EH (cell line): ENCODE data around the gene SLC6A18.

Experiments used
- DNase-seq: peaks from one replicate; pipeline ENCODE4 v3.0.0-alpha.2; 2015; ENCODE audit warnings: low read depth

The SLC6A18 gene

DNA sequence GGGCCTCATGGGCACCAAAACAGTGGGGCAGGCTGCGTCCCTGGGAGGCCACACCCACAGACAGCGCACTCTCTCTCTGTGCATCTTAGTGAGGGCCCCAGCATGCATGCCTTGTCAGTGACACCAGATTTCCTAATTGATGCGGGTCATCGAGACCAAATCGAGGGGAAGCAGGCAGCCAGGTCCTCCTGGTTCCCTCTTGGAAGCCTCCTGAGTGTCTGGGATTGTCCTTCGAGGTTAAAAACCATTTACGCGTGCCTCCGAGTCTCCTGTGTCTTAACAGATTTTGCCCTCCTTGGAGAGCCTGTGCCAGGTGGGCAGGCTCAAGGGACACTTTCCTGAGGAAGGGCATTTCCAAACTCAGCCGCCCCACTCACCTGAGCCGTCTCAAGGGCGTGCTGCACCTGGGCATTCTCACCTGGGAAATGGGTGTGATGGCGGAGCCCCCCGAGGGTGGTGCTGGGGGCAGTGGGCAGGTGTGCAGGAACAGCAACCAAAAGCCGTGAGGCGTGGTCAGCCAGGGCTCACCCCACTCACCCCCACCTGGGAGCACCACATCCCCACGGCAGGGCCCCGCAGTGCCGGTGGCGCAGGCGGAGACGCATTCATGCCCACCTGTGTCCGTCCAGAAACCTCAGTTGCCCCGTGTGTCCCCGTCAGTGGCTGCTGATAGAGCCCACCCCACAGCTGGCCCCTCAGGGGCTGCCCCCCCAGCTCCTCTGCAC lies 21.1 kb upstream of the SLC6A18 start:
- DNase-seq = no peak

DNA sequence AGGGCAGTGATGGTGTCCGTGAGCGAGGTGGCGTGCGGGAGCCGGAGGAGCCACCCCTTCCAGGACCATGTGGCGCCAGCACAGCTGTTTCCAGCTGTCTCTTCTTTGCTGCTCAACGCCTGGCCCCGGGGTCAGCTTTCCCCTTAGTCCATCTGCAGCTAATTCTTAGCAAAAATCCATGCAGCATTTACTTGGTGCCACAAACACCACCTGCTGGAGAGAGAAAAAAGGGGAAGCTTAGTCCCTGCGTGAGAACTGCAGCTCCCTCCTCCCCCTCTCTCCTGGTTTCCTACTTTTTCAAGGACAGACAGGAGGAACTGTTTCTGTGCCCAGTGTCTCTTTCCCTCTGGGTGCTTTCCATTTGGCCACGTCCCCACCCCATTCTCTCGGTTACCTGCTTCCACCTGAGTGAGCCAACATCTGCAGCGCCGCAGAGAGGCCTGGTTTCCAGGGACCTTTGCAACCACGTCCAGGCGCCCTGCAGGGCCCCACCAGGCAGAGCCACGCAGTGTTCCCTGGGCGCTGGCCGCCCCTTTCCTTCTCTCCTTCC lies 20.4 kb upstream of the SLC6A18 start:
- DNase-seq = peak; percentile 20

DNA sequence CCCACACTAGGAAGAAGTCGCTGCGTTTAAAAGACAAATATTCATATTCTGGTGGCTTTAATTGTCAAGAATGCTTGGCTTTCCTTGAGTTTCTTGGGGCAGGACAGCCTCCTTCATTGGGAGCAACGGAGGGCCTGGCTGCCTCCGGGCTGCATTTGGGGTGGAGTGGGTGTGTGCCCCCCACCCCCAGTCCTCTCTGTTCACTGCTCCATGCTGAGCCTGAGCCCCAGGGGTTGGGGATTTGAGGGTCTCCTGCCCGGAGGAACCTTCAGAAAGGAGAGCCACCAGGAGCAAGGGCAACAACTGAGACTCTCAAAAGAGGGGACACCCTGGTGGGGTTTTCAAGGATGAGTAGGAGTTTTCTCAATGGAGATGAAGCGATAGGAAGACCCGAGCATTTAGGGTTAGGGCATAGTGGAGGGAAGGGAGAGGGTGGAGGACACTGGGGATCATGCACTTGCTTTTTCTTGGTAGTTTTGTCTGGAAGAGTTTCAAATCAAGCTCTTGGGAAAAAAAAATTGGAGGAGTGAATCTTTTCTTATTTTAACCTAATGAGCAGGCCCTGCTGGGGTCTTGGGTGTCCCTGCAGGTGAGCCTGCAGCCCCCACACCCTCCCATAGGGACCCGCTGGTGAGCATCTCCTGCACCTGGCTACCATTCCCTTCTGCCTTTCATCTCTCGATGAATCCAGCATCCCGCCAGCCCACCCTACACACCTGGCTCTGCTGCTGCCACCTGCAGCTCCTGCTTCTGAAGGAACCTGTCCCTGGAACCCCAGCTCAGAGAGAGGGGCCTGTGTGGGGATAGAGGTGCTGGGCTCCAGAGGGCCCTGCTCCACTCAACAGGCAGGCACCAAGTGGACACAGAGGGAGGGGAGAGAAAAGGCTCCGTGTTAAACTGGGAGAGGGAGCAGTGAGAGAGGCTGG lies 19.7 kb upstream of the SLC6A18 start:
- no peak for DNase-seq

DNA sequence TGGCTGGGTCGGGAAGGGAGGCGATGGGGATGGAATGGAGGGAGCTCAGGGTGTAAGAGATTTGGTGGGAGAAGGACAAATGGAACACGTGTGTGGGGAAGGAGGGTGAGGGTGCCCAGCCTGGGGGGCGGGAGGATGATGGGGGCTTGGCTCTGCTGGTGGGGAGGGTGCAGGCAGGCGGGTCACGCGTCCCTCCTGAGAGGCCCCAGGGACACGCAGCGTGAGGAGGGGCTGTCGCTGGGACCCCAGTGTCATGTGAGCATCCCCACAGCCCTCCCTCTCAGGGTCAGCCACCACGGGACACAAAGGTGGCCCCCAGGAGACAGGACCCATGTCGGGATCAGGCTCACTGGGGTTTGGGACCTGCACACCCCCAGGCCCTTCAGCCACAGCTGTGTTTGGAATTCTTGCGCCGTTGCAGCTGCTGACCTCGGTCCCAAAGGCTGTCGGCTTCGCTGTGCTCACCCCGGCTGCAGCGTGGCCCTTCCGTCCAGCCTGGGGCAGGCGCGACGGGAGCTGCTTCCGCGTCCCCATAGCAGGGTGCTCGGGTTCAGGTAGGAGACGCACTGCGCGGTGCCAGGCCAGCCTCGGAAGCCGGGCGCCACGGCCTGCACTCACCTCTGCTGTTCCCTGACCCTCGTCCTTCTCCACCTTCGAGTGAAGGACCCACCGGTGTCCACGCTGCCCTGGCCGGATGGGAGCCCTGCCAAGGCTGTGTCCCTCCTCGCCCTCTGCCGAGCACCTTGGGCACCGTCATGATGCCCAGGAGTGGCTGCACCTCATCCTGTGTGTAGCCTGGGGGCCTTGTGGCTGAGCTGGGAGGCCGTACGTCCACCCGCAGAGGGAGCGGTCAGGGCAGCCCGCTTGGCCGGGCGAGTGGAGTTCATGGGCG lies 18.4 kb upstream of the SLC6A18 start:
- no peak for DNase-seq

DNA sequence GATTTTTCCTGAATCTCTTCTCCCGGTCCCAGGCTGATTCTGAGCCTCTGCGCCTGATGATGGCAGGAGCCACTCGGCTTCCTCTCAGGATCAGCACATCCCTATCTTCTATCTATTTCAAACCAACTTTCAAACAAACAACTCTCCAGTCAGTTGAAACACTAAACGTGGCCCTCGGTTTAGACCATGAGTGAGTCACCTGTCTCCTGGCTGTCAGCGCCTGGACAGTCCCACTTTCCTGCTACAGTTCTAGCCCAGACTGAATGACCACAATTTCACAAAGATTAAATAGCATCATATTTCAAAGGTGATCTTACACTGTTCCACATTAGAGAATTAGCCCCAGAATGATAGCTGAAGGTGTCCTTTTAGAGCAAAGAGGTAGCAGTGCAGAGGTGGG lies 17.6 kb upstream of the SLC6A18 start:
- DNase-seq = no peak

DNA sequence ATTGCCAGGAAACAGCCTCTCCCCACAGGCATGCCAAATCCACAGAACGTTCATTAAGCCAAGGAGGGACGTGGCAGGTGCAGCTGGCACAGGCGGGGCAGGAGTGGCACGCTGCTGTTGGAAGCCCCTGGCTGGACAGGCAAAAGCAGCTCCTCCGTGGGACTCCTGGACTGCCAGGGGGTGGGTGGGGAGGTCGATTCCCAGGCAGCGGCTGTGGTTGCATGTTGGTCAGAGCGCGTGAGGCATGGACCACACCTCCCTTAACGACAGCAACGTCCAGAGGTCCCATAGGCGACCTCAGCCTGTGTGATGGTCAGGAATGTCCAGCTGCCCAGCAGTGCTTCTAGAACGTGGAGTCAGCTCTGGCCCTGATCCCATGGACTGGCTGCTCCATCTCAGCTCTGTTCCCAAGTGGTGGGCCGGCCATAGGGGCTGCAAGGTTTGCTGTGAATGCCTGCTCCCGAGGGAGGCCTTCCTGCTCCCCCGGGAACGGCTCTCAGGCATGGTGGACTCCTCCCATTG lies 16.9 kb upstream of the SLC6A18 start:
- DNase-seq = no peak

DNA sequence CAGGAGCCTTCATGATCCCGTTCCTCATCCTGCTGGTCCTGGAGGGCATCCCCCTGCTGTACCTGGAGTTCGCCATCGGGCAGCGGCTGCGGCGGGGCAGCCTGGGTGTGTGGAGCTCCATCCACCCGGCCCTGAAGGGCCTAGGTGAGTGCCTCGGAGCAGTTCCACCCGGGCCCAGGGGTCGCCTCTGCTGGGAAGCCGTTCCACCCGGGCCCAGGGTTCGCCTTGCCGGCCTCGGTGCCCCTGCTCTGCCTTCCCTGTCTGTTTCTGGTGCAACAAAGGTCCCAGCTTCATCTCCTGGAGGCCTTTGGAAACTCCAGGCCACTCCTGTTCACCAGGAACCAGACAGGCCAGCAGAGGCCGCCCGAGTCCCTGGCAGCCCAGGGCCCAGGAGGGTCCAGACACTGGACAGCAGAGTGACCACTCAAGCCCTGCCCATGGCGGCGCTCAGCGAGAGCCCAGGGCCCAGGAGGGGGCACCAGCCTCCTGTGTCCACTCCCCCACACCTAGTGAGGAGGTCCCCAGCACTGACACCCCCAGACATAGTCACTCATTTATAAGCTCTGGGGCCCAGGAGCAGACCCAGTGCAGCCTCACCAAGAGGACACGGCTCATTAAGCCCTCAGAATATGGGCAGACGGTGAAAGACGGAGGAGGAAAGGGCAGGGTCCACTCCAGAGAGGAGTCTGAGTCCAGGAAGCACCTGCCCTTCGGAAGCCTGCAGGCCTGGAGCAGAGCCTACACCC lies 16.3 kb upstream of the SLC6A18 start:
- DNase-seq = peak; percentile 35

DNA sequence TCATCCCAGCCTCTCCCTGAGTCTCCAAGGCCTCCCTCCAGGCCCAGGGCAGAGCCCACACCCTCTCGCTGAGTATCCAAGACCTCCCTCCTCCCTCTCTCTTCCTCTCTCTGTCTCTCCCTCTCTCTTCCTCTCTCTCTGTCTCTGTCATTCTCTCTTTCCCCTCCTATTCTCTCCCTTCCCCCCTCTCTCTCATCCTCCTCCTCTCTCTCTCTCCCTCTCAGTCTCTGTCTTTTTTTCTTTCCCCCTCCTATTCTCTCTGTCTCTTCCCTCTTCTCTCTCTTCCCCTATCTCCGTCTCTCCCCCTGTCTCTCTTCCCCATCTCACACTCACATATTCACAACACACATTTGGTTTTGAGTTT lies 15.7 kb upstream of the SLC6A18 start:
- DNase-seq = no peak

DNA sequence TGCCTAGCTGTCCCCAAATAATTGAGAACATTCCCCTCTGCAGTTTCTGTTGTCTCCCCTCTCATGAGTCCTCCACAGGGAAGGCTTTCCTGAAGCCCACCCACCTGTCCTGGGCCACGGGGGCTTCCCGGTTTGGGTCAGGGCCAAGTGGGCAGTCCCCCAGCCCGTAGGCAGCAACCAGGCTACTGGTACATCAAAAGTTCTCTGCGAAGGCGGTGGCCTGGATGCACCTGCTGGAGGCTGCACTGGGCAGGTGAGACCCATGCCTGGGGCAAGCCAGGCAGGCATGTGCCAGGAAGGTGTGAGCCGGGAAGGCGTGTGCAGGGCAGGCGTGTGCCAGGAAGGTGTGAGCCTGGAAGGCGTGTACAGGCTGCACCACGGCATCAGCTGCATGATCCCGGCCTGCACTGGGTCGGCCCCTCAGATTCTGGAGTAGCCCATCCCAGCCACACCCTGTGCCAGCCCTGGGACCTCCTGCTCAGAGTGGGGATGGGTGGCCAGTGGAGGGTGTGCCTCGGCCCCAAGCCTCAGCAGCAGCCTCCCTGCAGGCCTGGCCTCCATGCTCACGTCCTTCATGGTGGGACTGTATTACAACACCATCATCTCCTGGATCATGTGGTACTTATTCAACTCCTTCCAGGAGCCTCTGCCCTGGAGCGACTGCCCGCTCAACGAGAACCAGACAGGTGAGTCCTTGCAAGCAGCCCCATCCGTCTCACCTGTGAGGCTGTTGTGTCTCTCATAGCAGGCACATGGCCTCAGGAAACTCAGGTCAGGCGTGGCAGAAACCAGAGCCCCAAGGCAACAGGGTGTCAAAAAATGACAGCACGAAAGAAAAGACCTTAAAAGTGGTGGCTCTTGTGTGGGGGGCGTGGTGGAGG lies 15.0 kb upstream of the SLC6A18 start:
- DNase-seq = no peak

DNA sequence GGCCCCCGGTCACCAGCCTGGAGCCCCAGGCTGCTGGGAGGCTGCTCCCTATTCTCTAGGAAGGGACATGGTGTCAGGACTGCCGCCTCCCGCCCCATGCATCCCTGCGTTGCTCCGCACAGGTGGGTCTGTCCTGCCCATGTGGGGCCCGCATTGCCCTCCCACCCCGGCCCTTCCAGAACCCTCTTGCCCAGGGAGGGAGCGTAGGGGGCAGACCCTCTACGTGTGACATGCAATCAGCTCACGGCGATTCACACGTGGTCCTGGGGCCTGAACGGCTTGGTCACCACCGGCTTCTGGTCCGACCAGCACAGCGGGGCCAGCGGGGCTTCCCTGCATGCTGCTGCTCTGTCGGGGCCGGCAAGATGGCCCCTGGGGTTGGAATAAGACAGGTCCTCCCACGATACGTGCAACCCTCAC lies 14.3 kb upstream of the SLC6A18 start:
- no peak for DNase-seq

DNA sequence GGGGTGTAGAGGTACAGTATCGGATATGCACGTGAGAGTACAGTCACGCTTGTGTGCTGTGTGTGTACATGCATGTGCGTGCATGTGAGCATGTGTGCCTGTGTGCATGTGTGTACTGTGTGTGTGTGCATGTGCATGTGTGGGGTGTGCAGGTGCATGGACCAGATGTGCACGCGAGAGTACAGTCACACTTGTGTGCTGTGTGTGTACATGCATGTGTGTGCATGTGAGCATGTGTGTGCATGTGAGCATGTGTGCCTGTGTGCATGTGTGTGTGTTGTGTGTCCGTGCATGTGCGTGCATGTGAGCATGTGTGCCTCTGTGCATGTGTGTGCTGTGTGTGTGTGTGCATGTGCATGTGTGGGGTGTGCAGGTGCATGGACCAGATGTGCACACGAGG lies 13.5 kb upstream of the SLC6A18 start:
- no peak for DNase-seq

DNA sequence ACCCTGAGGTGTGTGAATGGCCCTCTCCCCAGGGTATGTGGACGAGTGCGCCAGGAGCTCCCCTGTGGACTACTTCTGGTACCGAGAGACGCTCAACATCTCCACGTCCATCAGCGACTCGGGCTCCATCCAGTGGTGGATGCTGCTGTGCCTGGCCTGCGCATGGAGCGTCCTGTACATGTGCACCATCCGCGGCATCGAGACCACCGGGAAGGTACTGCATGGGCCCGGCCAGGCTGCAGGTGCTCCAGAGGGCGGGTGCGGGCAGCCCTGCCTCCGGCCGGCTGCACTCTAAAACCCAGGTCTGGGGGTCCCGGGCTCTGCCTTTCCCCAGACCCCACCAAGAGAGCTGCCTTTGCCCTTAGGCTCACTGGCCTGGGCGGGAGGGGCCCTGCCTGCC lies 12.9 kb upstream of the SLC6A18 start:
- no peak for DNase-seq

DNA sequence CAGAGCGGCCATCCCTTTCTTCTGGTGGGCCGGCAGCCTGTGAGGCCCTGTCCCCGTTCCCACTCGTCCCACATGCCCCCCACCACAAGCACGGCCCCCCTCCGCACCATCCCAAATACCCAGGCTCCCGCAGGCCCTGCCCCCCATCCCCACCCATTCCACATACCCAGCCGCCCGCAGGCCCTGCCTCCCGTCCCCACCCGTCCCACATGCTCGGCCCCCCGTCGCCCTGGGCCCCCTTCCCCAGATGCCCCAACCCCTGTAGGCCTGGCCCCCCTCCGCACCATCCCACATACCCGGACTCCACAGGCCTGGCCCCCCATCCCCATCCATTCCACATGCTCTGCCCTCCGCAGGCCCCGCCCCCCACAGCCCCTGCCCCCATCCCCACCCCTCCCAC lies 12.3 kb upstream of the SLC6A18 start:
- DNase-seq = no peak

DNA sequence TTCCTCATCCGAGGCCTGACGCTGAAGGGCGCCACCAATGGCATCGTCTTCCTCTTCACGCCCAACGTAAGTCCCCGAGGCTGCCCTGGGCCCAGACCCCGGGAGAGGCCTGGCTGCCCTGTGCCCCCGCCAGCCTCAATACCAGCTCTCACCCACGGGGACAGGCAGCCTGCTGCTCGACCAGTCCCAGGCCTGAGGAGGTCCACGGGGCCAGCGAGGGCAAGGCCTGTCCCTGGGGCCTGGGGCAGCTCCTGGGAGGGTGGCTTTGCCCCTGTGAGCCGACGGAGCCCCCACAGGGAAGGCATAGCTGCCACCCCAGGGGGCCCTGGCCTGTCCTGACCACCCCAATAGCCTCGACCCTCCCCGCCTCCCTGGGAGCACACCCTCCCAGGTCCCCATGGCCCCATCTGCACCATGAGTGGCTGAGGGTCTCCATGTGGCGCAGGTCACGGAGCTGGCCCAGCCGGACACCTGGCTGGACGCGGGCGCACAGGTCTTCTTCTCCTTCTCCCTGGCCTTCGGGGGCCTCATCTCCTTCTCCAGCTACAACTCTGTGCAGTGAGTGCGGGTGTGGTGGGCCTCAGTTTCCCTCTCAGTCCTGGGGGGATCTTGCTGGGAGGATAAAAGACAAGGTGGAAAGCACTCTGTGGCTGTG lies 11.5 kb upstream of the SLC6A18 start:
- DNase-seq = no peak

DNA sequence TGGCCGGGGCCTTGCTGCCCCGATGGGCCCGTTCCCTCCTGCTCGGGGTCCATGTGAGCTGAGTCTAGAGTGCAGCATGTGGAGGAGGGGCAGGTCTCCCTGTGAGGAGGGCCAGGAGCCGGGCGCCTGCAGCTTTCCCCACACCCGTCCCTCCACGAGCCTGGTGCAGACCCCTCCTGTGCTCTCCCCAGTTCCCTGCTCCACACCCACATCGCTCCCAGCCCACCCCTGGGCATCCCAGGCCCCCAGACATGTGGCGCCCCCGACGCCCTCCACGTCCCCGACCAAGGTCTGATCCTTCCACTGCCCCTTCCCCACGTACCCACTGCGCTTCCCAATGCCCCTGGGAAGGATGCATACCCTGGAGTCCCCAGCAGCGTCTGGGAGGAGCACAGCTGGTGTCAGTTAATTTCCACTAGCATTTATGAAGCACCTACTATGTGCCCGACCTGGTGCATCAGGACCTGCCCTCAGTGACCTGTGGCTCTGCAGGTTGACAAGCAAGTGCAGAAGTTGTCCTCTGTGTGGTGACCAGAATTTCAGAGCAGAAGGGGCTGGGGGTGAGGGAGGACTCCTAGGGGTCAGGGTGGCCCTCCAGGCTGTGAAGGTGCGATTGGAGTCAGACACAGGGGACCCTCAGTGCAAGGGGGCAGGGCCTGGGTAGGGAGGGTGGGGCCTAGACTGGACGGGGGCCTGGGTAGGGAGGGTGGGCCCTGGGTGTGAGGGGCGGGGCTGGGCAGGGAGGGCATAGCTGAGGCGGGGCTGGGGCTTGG lies 10.8 kb upstream of the SLC6A18 start:
- no peak for DNase-seq

DNA sequence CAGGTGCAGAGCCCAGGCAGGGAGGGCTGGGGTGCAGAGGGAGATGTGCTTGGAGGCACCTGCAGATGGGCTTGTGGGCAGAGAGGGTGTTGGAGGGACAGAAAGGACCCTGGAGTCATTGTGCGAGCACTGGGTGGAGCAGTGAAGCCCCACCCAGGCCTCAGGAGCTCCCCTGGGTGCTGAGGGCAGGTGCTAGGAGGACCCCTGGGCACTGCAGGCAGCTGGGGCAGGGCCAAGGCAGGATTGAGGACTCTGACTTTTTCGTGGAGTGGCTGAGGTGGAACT lies 10.3 kb upstream of the SLC6A18 start:
- DNase-seq = no peak

DNA sequence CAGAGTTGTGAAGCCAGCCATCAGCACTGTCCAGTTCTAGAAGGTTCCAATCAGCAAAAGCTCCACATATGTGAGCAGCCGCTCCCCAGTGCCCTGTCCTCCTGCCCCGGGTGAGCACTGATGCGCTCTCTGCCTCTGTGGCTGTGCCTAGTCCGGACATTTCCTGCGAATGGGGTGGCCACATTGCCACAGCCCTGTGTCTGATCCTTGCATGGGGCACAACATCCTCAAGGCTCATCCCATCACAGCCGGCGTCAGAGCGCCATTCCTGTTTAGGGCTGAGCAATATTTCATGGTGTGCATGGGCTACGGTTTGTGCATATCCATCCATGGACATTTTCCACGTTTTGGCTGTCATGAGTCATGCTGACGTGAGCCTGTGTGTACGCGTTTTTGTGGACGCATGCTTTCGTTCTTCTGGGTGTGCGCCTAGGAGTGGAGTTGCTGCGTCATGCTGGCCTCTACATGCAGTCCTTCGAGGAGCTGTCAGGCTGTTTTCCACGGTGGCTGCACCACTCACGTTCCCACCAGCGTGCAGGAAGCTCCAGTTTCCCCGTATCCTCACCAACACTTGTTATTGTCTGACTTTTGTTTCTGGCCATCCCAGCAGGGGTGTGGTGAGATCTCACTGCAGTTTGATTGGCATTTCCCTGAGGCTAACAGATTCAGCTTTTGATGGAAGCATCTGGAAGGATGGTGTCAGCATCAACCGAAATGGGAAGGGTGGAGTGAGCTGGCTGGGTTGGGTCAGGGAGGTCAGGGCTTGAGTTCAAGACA lies 9.7 kb upstream of the SLC6A18 start:
- DNase-seq = no peak

DNA sequence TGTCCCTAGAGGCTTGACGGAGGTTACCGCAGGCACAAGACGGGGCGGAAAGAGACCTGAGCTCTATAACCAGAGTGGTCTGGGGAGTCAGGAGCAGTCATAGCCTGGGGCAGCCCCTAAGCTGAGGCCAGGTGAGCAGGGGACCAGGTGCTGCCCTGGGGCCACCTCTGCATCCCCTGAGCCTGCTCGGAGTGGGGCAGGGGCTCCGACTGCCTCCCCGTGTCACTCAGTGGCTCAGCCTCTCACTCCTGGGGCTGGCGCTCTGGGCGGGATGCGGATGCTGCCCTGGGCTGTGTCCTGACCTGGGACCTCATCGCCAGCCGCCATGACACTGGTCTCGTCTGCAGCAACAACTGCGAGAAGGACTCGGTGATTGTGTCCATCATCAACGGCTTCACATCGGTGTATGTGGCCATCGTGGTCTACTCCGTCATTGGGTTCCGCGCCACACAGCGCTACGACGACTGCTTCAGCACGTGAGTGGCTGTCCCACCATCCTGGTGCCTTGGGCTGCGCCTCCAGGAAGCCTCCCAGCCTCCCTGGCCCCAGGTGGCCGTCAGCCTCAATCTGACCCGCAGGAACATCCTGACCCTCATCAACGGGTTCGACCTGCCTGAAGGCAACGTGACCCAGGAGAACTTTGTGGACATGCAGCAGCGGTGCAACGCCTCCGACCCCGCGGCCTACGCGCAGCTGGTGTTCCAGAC lies 8.8 kb upstream of the SLC6A18 start:
- DNase-seq = no peak
